Inflammatory macrophage treated with lipopolysaccharide for 1 hour (primary cell): ENCODE measurements around the gene PCLO.
"Not testable (repeated sequence)": the region's sequence is repeated elsewhere in the genome, so short reads cannot be mapped to it uniquely, and the experiment has no call there.

ENCODE experiments used
- DNase-seq, 2 donors: peaks; one replicate each; pipeline ENCODE4 v3.0.0-alpha.2; 2020 to 2022

The PCLO gene

DNA sequence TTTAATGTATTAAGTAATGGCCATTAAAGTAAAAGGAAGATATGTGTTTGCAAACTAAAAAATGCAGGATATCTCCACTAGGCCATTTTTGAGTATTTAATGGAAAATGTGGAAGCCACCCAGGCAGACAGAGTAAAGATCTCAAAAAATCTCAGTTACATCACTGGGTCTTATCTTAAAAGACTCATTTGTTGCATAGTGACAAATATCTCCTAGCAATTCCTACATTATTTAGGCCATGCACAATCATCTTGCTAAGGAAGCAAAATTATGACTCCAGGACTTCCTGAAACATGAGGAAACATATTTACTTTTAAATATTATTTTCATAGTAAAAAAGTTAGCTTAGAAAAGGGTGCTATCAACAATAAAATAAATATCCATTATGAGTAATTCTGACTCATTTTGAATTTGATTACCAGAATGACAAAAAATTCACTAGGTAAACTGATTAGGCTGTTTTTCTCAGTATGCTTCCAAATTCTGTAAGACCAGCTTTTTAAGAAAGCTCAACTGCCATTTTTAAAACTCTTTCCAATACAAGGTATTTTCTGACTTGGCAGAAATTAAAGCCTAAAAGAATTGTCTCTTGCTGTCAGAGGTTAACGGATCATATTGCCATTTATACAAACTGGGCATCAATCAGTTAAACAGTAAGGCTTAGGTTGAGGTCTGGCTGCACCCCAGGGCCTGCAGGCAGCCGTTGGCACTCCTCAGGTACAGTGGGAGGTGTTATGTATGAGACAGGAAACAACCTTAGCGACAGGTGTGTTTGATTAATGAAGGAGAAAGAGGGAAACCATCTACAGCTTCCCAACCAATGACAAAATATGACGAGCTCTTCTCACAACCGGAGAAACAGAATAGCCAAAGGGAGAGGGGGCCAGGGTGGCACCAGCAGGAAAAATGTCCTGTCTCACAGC is 31.8 kb downstream of the PCLO start:
- DNase-seq, result no peak

GRCh38 chr7:83130191-83130590 is 32.5 kb downstream of the PCLO start:
- DNase-seq, result no peak

GRCh38 chr7:83119494-83119893 is 43.2 kb downstream of the PCLO start:
- DNase-seq, result no peak

- no peak for DNase-seq
Observed at GRCh38 chr7:83119026-83119382, 43.7 kb downstream of the PCLO start.

DNA sequence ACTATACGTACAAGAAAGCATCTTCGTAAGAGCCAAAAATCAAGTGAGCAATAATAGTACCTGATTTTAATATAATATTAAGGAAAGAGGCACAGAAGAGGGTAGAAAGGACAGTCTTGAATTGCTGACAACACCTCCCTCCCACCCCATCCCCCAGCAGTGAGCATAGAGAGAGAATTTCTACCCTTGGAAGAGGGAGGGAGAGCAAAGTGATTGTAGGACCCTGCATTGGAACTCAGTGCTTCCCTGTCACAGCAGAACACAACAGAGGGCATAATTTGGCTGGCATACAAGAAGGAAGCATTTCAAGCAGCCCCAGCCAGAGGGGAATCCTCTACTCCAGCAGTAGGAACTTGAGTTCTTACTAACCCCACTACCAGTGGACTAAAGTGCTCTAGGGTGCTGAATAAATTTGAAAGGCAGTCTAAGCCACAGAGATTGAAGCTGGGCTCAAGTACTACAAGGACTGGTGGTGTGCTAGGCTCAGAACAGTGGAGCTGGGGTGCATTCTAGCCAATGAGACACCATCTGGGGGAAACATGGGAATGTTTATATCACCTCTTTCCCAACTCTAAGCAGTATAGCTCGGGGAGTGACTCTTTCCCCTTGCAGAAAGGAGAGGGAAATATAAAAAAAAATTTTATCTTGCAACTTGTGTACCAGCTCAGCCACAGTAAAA is 44.2 kb downstream of the PCLO start:
- no peak for DNase-seq

DNA sequence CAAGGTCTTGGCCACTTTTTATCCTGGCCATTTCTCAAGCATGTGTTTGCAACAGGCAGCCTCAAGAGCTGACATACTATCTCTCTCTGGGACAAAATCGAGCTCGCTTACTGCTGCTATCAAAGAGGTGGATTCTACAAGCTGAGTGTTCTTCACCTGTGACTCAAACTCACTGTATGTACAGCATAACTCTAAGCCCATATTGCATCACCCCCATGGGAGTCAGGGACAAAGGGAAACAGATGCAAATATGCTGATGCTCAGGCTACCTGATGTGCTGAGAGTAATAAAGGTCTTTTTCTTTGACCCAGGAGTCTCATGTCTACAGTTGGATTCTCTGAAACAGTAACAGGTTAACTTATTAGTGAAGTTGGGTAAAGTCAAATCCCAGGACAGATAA is 45.2 kb downstream of the PCLO start:
- DNase-seq, result no peak

- DNase-seq, result no peak
Observed at GRCh38 chr7:83111391-83111790, 51.3 kb downstream of the PCLO start.

GRCh38 chr7:83109352-83109751 is 53.3 kb downstream of the PCLO start:
- no peak for DNase-seq

- DNase-seq, result no peak
Observed at GRCh38 chr7:83105948-83106347, 56.7 kb downstream of the PCLO start.

- no peak for DNase-seq
Observed at GRCh38 chr7:83105063-83105462, 57.6 kb downstream of the PCLO start.

DNA sequence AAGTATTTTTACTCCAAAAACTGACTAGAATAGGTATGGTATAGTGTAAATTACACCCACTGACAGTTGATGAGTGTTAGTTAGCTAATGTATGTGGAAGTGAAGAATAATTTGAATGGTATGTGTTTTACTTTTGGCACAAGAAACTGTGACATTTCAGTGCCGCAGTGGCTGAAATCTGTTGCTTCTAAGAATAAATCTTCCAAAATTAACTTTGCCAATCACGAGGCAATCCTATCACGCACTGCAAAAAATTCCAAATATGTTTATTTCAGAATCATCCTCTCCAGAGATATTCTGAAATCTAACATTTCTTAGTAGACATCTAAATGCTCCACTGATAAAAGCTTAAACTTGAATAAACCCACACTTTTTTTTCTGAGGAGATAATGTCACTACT is 61.2 kb downstream of the PCLO start:
- no peak for DNase-seq

GRCh38 chr7:83096065-83096580 is 66.6 kb downstream of the PCLO start:
- DNase-seq, result no peak

GRCh38 chr7:83085299-83085698 is 77.4 kb downstream of the PCLO start:
- no peak for DNase-seq

- DNase-seq, result not testable (repeated sequence)
Observed at GRCh38 chr7:83079879-83080278, 82.8 kb downstream of the PCLO start.

DNA sequence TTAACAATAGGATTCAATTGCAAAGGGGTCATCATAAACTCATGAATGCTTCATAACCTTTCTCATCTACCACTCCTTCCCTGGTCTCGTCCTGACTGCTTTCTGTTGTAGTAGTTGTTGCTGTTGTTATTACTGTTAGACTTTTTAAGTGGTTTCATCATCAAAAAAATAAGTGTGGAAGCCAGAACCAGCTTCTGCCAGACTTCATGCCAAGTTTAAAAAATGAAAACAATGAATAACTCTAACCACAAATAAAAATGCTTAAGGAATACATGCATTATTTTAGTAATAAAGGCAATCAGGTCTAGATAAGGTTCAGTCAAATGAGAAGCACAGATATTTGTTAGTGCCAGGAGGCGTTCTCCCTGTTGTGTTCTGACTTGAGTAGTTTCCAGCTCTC is 85.4 kb downstream of the PCLO start:
- DNase-seq, result no peak

DNA sequence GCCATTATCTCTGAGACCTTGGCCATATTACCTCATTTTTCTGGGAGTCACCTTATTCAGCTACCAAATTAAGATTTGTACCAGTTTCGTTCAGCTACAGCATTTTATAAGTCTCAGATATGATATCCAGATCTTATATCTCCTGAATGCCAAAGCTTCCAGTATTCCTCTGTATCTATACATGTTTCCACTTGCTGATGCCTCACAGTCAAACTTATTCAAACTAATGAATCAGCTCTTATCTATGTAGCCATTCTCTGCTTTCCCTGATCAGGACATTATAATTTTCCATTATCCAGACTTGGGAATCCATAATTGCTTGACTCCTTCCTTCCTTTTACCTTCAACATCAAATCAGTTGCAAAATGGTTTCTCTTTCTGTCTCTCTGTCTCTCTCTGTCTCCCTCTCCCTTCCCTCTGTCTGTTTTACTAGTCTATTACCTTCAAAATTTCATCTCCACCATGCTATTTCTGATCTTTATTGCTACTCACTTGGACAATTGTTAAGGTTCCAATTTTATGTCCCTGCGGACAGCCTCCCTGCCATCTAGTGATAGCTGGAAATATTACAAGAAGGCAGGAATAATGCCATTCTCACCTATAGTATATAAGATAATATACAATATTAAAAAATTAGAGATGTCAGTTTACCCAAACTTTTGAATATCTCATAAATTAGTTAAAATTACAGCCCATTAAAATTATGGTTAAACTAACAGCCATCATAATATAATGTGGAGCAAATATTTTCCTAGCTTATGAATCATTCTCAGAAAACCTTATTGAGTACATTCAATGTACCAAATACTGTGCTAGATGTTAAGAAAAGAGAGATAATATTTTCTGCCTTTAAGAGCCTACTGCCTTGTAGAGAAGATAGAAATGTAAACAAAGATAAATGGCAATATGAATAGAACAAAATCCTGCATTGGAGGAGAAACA is 89.8 kb downstream of the PCLO start:
- no peak for DNase-seq

GRCh38 chr7:83065714-83066113 is 97.0 kb downstream of the PCLO start:
- no peak for DNase-seq

DNA sequence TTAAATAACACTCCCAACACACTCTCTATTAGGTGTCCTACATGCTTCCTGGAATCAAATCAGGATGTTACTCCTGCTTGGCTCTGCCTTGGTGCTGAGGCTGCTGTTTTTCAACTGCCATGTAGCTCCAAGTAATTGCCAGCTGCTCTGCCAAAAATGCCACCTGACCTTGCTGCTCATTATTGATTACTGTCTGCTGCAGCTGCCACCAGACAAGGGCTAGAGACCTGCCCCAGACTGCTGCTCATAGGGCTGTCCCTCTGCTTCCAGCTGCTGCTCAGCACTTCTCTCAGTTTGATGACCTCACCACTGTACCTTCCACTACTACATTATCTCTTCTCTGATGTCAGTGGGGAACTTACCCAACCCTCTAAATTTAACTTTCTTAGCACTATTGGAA is 102.5 kb downstream of the PCLO start:
- DNase-seq, result no peak

DNA sequence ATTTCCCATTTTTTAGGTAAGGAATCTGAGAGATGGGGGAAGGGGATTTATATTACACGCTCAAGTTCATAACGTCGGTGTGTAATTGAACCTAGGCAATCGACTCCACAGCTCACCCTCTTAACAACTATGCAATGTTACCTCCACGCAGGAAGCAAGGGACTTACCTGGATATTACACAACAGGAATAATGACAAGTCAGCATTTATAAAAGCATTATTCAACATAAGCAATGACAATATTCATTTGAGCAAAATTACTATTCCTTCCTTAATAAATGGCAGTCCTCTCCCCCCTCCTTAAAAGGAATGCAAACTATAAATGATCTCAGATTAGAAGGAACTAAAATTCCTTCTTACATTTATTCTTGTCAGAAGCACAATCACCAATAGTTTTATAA is 104.0 kb downstream of the PCLO start:
- no peak for DNase-seq

- DNase-seq, result no peak
Observed at GRCh38 chr7:83055197-83055596, 107.5 kb downstream of the PCLO start.

GRCh38 chr7:83054472-83054871 is 108.2 kb downstream of the PCLO start:
- no peak for DNase-seq

GRCh38 chr7:83053965-83054364 is 108.7 kb downstream of the PCLO start:
- DNase-seq, result no peak

GRCh38 chr7:83040484-83040883 is 122.2 kb downstream of the PCLO start:
- no peak for DNase-seq
